ENCODE measurements around the gene MPHOSPH6. TPM values are rescaled to one million over a fixed set of nuclear protein-coding genes. Genes with fewer than 3 reads are reported as not detected.
"Not testable (repeated sequence)": the region's sequence is repeated elsewhere in the genome, so short reads cannot be mapped to it uniquely, and the experiment has no call there.

The MPHOSPH6 gene
- 48.0 and 62.0 TPM in 2 replicates for total RNA-seq (2014; rRNA removed; shearing (Covaris generic))

- DNase-seq (ENCODE audit: low read depth): peak; percentile 88
These were observed at the start of gene MPHOSPH6 for GRCh38 chr16:82169861-82170845. Gene MPHOSPH6 (minus strand): TSS chr16:82170224. CDS start chr16:82170175, 49 bp downstream.

GRCh38 chr16:82219298-82219697 lies 49.3 kb upstream of the MPHOSPH6 start:
- DNase-seq (ENCODE audit: low read depth): no peak

GRCh38 chr16:82209314-82209713 lies 39.3 kb upstream of the MPHOSPH6 start:
- not testable (repeated sequence) for DNase-seq (ENCODE audit: low read depth)

- no peak for DNase-seq (ENCODE audit: low read depth)
These were observed 33.2 kb upstream of the MPHOSPH6 start for GRCh38 chr16:82203198-82203597.

GRCh38 chr16:82201926-82202325 lies 31.9 kb upstream of the MPHOSPH6 start:
- no peak for DNase-seq (ENCODE audit: low read depth)

GRCh38 chr16:82201351-82201750 lies 31.3 kb upstream of the MPHOSPH6 start:
- DNase-seq (ENCODE audit: low read depth): peak; percentile 20

- DNase-seq (ENCODE audit: low read depth): no peak
These were observed 29.2 kb upstream of the MPHOSPH6 start for GRCh38 chr16:82199209-82199608.

- no peak for DNase-seq (ENCODE audit: low read depth)
These were observed 27.7 kb upstream of the MPHOSPH6 start for GRCh38 chr16:82197540-82198240.

- DNase-seq (ENCODE audit: low read depth): no peak
These were observed 26.0 kb upstream of the MPHOSPH6 start for GRCh38 chr16:82195917-82196494.

- DNase-seq (ENCODE audit: low read depth): no peak
These were observed 24.1 kb upstream of the MPHOSPH6 start for GRCh38 chr16:82194086-82194485.

- DNase-seq (ENCODE audit: low read depth): peak; percentile 77
These were observed 22.6 kb upstream of the MPHOSPH6 start for GRCh38 chr16:82192665-82193064.

GRCh38 chr16:82190386-82190785 lies 20.4 kb upstream of the MPHOSPH6 start:
- DNase-seq (ENCODE audit: low read depth): no peak

GRCh38 chr16:82187829-82188228 lies 17.8 kb upstream of the MPHOSPH6 start:
- no peak for DNase-seq (ENCODE audit: low read depth)

GRCh38 chr16:82185012-82185411 lies 15.0 kb upstream of the MPHOSPH6 start:
- no peak for DNase-seq (ENCODE audit: low read depth)

GRCh38 chr16:82184213-82184612 lies 14.2 kb upstream of the MPHOSPH6 start:
- DNase-seq (ENCODE audit: low read depth): no peak

- no peak for DNase-seq (ENCODE audit: low read depth)
These were observed 13.0 kb upstream of the MPHOSPH6 start for GRCh38 chr16:82183004-82183397.

- no peak for DNase-seq (ENCODE audit: low read depth)
These were observed 12.4 kb upstream of the MPHOSPH6 start for GRCh38 chr16:82182266-82183003.

GRCh38 chr16:82181461-82182185 lies 11.6 kb upstream of the MPHOSPH6 start:
- no peak for DNase-seq (ENCODE audit: low read depth)

GRCh38 chr16:82178352-82178751 lies 8.3 kb upstream of the MPHOSPH6 start:
- no peak for DNase-seq (ENCODE audit: low read depth)

GRCh38 chr16:82177555-82177954 lies 7.5 kb upstream of the MPHOSPH6 start:
- no peak for DNase-seq (ENCODE audit: low read depth)

GRCh38 chr16:82176204-82176603 lies 6.2 kb upstream of the MPHOSPH6 start:
- DNase-seq (ENCODE audit: low read depth): no peak

Measured in M059J (cell line).